Measurements from ENCODE around the gene FAM3A.
A peak's percentile ranks its signal among the peaks of the same experiment; 100 is the strongest.
"Not testable (repeated sequence)": the region's sequence is repeated elsewhere in the genome, so short reads cannot be mapped to it uniquely, and the experiment has no call there.

Gene FAM3A

GRCh38 chrX:154506483-154507332, 9.3 kb downstream of the FAM3A start:
- no peak for TF ChIP-seq CTCF (IDR thresholded peaks at IDR 0.05; ENCODE audit: low read length, missing control alignments)
- H3K4me3 ChIP-seq (replicated peaks; ENCODE audit: low read depth, low read length) = no peak overlapping the region
- DNase-seq (ENCODE audit: low read depth) = no peak

- TF ChIP-seq CTCF (IDR thresholded peaks at IDR 0.05; ENCODE audit: low read length, missing control alignments) = no peak
- peak; percentile 59 for DNase-seq (ENCODE audit: low read depth)
- H3K4me3 ChIP-seq (replicated peaks; ENCODE audit: low read depth, low read length) = no peak overlapping the region
Observed at GRCh38 chrX:154505734-154506133, 10.3 kb downstream of the FAM3A start.

- no peak for TF ChIP-seq CTCF (IDR thresholded peaks at IDR 0.05; ENCODE audit: low read length, missing control alignments)
- no peak for DNase-seq (ENCODE audit: low read depth)
- no peak overlapping the region for H3K4me3 ChIP-seq (replicated peaks; ENCODE audit: low read depth, low read length)
Observed at GRCh38 chrX:154502989-154503388, 13.0 kb downstream of the FAM3A start.

GRCh38 chrX:154502098-154502497, 13.9 kb downstream of the FAM3A start:
- TF ChIP-seq CTCF (IDR thresholded peaks at IDR 0.05; ENCODE audit: low read length, missing control alignments) = no peak
- no peak overlapping the region for H3K4me3 ChIP-seq (replicated peaks; ENCODE audit: low read depth, low read length)
- no peak for DNase-seq (ENCODE audit: low read depth)

GRCh38 chrX:154501423-154501822, 14.6 kb downstream of the FAM3A start:
- H3K4me3 ChIP-seq (replicated peaks; ENCODE audit: low read depth, low read length); DNase-seq (ENCODE audit: low read depth): not testable (repeated sequence)

- H3K4me3 ChIP-seq (replicated peaks; ENCODE audit: low read depth, low read length); DNase-seq (ENCODE audit: low read depth): not testable (repeated sequence)
Observed at GRCh38 chrX:154496591-154497137, 19.4 kb downstream of the FAM3A start.

- TF ChIP-seq CTCF (IDR thresholded peaks at IDR 0.05; ENCODE audit: low read length, missing control alignments) = no peak
- no peak for DNase-seq (ENCODE audit: low read depth)
- H3K4me3 ChIP-seq (replicated peaks; ENCODE audit: low read depth, low read length) = no peak overlapping the region
Observed at GRCh38 chrX:154495472-154495922, 20.5 kb downstream of the FAM3A start.

GRCh38 chrX:154494715-154495114, 21.3 kb downstream of the FAM3A start:
- DNase-seq (ENCODE audit: low read depth) = no peak
- no peak for TF ChIP-seq CTCF (IDR thresholded peaks at IDR 0.05; ENCODE audit: low read length, missing control alignments)

More at GRCh38 chrX:154494715-154495114, 21.3 kb downstream of the FAM3A start:
- H3K4me3 ChIP-seq (replicated peaks; ENCODE audit: low read depth, low read length) = no peak overlapping the region

Measured in fibroblast of pulmonary artery (primary cell).